WERI-Rb-1 (cell line): ENCODE measurements around the gene UFSP1.

Experiments used
- DNase-seq: peaks from one replicate; pipeline ENCODE4 v3.0.0-alpha.2; 2020
- H3K27ac ChIP-seq: fragments of 250-450 bp; sonication (Bioruptor Pico); 2 replicates; pipeline ENCODE4 v1.5.1; 2020; ENCODE audit warnings: mild to moderate bottlenecking, moderate library complexity
- H3K27me3 ChIP-seq: fragments of 250-450 bp; sonication (Bioruptor Pico); 2 replicates; pipeline ENCODE4 v1.5.1; 2021; ENCODE audit warnings: mild to moderate bottlenecking, low read depth, moderate library complexity; ENCODE audit not compliant: insufficient read depth, severe bottlenecking
- H3K36me3 ChIP-seq: fragments of 250-450 bp; sonication (Bioruptor Pico); 2 replicates; pipeline ENCODE4 v1.5.1; 2020; ENCODE audit warnings: mild to moderate bottlenecking, moderate library complexity
- H3K4me3 ChIP-seq: 2 replicates; pipeline ENCODE4 v1.5.1; 2011; ENCODE audit warnings: low read depth, mild to moderate bottlenecking, control low read depth, low read length
- H3K9me3 ChIP-seq: fragments of 250-450 bp; sonication (Bioruptor Pico); 2 replicates; pipeline ENCODE4 v1.5.1; 2021; ENCODE audit warnings: mild to moderate bottlenecking, moderate library complexity; ENCODE audit not compliant: severe bottlenecking
- TF ChIP-seq, protein P1 (sequence below): IDR thresholded peaks from 2 replicates; pipeline ENCODE4 v1.5.1; 2011; ENCODE audit warnings: low read depth, mild to moderate bottlenecking, control low read depth, inconsistent platforms, low read length

Gene UFSP1

DNA sequence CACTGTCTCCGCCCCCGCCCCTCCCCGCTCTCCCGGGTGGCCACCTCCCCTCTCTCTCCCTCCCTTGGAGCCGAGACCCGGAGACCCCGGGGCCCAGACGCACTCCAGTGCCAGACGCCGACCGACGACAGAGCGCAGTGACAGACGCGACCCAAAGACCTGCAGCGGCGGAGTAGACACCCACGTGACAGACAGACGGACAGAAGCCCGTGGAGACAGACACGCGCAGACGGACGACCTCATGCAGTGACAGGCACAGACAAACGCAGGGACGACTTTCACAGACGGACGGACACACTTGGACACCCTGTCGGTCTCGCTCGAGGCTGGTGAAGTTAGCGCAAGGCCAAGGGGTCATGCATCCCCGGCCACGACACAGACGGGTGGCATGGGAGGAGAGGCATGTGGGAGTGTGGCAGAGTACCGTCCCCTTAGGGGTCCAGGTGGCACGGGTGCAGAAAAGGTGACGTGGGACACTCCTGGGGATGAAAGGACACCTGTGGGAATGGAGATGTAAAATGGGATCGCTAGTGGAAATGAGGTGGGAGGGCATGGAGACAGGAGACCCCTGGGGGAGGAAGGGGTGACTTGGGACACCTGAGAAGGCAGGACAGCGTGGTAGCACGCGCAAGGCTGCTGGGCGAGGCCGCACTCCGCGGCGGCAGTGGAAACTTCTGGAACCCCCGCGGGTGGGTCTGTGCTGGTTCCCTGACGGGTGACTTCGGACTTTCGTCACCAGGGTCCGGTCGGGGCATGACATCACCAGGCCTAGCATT, 6.6 kb upstream of the UFSP1 start:
- no peaks in the 10 kb centered on the region for H3K9me3 ChIP-seq
- no peaks in the 10 kb centered on the region for H3K36me3 ChIP-seq
- H3K27me3 ChIP-seq: peaks cover 62% of the 10 kb centered on the region
- H3K4me3 ChIP-seq: peak overlapping the region; percentile 22
- no peak overlapping the region for H3K27ac ChIP-seq
- TF ChIP-seq, protein P1, sequence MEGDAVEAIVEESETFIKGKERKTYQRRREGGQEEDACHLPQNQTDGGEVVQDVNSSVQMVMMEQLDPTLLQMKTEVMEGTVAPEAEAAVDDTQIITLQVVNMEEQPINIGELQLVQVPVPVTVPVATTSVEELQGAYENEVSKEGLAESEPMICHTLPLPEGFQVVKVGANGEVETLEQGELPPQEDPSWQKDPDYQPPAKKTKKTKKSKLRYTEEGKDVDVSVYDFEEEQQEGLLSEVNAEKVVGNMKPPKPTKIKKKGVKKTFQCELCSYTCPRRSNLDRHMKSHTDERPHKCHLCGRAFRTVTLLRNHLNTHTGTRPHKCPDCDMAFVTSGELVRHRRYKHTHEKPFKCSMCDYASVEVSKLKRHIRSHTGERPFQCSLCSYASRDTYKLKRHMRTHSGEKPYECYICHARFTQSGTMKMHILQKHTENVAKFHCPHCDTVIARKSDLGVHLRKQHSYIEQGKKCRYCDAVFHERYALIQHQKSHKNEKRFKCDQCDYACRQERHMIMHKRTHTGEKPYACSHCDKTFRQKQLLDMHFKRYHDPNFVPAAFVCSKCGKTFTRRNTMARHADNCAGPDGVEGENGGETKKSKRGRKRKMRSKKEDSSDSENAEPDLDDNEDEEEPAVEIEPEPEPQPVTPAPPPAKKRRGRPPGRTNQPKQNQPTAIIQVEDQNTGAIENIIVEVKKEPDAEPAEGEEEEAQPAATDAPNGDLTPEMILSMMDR: no peak
- DNase-seq: peak; percentile 51

DNA sequence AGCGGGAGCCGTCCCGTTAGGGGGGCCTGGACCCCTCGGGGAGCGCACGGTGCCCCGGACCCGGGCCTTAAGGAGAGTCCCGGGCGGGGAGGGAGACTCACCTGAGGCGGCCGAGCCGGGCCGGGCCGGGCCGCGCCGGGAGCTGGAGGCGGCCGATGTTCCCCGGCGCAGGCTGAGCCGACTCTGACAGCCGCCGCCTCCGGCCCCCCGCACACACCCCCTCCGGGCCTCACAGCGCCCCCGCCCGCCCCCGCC, 6.1 kb upstream of the UFSP1 start, which contains the start of gene ACHE:
Gene ACHE (minus strand): TSS at position 188 of the 255 bp plus-strand sequence. CDS start 1,656 bp downstream, outside the sequence.
- TF ChIP-seq, protein P1: no peak
- Histone ChIP-seq H3K9me3 (no peaks in the 10 kb centered on the region), H3K36me3 (no peaks in the 10 kb centered on the region), H3K4me3 (peak within 1 kb of the TSS; percentile 41), H3K27me3 (peaks cover 58% of the 10 kb centered on the region), H3K27ac (no peak within 1 kb of the TSS)
- no peak for DNase-seq

DNA sequence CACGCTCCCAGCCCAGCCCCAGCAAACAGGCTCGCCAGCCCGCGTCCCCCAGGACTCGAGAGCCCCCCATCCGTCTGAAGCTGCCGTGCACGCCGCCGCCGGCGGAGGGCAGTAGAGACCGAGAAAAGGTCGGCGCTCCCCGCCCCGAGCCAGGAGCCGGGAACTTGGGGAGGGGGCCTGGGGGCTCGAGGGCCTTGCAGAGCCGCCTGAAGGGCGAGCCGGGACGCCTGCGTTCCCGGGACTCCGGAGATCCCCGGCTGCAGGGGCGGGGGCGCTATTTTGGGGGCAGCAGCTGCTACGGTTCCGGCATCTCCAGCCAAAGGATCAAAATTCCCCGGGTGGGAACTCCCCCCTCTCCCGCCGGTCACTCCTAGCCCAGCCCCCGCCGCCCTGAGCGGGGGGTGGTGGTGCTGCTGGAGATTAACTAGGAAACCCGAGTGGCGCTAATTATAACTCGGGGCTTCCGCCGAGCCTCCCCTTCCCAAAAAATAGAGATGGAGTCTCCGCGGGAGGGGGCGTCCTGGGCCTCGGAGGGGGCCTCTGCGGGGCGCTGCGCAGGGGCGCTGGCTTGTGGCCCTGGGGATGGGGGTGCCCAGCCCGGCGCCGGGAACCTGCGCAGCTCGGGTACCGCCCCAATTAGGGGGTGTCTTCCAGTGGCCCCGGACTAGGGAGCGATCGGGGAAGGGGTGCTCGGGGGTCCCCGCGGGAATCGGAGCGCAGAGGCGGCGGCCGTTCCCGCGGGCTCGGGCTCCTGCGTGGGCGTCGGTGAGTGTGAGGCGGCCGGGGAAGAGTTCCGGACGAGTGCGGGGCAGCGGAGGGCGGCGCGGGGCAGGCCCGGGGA, 5.6 kb upstream of the UFSP1 start:
- H3K4me3 ChIP-seq: peak overlapping the region; percentile 41
- TF ChIP-seq, protein P1: peak; percentile 80
- peak; percentile 61 for DNase-seq
- no peak overlapping the region for H3K27ac ChIP-seq
- no peaks in the 10 kb centered on the region for H3K36me3 ChIP-seq
- H3K9me3 ChIP-seq: no peaks in the 10 kb centered on the region
- peaks cover 52% of the 10 kb centered on the region for H3K27me3 ChIP-seq

DNA sequence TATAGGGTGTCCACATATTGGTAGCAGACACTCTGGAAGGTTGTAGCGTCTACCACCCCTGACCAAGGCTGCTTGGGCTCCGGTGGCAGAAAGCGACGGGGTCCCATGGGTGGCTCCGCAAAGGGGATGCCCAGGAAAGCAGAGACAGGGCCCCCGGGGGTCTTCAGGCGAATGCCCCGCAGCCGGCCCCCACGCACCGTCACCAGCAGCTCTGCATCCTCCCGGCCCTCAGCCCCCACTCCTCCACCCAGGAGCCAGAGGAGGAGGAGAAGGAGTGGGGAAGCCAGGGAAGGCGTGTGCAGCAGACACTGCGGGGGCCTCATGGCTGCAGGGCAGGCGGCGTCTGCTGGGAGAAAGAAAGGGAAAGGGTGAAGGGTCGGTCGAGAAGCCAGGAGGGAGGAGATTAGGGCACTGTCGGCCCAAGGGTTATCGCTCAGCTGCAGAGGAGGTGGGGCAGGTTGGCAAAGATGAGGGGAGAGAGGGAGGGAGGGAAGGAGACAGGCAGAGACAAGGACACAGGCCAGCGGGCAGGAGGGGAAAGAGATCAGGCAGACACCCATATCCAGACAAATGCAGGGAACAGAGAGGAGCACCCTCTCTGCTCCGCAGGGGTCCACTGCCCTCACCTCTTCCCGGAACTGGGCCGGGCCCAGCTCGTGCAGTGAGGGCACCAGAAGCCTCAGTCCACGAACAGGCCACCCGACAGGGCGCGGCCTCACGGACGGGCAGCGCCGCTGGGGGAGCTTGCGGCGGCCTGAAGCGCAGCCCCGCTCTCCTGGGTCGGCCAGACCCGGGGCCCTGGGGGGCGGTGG, 4.6 kb upstream of the UFSP1 start:
- Histone ChIP-seq H3K4me3 (no peak overlapping the region), H3K27ac (no peak overlapping the region), H3K27me3 (peaks cover 46% of the 10 kb centered on the region), H3K9me3 (no peaks in the 10 kb centered on the region), H3K36me3 (peaks cover 2% of the 10 kb centered on the region; the same call in 1 of the 2 replicates)
- TF ChIP-seq, protein P1: no peak
- DNase-seq: no peak

DNA sequence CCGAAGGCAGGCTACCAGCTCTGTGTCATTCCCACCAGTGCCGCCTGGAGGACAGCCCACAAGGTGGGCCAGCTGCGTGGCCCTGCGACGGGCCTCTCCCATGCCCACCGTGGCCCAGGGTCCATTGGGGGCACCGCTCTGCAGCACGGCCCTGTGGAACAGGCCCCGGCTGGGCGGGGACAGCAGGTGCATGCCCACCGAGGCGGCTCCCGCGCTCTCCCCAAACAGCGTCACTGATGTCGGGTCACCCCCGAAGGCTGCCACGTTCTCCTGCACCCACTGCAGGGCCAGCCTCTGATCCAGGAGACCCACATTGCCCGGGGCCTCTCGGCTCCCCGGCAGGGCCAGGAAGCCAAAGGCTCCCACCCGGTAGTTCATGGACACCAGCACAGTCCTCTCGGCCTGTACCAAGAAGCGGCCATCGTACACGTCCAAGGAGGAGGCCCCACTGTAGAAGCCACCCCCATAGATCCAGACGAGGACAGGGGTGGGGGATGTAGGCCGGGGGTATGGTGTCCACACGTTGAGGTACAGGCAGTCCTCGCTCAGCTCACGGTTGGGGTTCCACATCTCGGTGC, 3.9 kb upstream of the UFSP1 start:
- DNase-seq: no peak
- TF ChIP-seq, protein P1: no peak
- no peak overlapping the region for H3K27ac ChIP-seq
- H3K27me3 ChIP-seq: peaks cover 43% of the 10 kb centered on the region
- no peak overlapping the region for H3K4me3 ChIP-seq
- peaks cover 9% of the 10 kb centered on the region for H3K36me3 ChIP-seq
- H3K9me3 ChIP-seq: no peaks in the 10 kb centered on the region
